Pons (tissue), 1 donor: ENCODE data around the gene CPLX4.
A peak's percentile ranks its signal among the peaks of the same experiment; 100 is the strongest.

ENCODE experiments used
- DNase-seq: peaks from one replicate; pipeline ENCODE4 v3.0.0-alpha.2; 2016; ENCODE audit warnings: low spot score

The CPLX4 gene

DNA sequence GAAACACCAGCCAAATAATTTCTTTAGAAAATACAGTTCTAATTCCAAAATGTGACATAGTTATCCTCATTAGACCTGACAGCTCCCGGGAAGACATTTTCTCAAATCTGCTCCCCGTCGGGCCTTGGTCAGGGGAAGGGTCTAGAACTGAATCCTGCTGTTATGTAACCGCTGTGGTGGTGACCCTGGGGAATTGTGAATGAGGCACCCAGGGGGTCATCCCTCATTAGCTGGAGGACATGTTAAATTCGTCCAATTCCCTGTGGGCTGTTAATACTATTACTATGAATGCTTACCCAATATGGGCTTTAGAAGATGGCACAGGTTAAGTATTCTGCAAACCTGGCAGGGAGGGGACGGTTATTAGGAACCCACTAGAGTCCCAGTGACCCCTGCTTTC lies 11.8 kb downstream of the CPLX4 start:
- no peak for DNase-seq

DNA sequence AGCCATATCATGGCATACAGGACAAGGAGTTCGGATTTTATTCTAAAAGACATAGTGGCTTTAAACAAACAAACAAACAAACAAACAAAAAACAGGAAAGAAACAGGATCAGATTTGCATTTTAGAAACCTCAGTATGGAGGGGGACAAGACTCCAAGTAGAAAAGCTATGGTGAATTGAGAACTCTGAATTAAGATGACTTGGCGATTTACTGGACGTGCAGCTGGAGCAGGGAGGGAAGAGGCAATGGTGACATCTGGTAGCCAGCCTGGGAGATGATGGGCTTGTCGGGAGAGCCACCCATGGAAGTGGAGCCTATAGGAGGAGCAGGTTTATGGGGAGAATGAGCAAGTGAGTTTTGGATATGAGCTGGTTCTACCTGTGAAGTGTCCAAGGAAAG lies 13.2 kb downstream of the CPLX4 start:
- DNase-seq, result no peak

DNA sequence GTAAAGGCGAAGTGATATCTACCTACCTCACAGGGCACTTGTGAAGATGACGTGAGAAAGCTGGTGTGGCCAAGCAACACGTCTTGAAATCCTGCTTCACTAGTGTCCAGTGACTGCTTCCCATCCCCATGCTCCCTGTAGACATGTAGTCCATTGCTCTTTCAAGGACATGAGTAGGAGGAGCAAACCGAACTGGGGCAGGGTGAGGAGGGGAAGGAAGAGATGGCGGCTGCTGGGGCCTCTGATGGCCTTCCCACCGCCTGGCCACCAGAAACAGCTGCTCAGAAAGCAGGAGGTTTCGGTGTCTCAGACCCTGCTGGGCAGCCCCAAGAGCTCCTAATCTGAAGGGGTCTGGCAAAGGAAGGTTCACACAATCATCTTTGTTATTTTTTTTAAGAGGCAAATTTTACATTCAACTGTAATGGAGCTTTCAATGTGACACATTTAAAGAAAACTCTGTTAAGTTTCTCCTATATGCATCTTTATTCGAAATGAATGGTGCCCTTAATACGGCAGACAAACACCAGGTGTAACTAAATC lies 14.7 kb downstream of the CPLX4 start:
- no peak for DNase-seq

DNA sequence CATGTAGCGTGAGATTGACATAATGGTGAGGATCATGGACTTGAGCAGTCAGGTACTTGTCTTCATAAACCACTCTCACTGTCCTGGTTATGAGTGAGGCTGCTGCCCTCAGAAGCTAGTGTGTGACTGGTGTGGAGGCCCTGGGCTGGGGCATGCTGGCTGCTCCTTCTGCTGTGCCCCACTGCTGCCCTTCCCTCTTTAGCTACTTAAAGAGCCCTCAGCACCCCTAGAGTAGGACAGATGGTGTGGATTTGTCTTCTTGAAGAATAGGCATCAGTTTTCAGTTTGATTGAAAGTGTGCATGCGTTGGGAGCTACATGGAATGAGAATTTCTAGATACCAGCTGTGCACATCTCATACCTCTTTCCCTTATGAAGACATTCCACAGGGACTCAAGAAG lies 15.4 kb downstream of the CPLX4 start:
- DNase-seq, result no peak

DNA sequence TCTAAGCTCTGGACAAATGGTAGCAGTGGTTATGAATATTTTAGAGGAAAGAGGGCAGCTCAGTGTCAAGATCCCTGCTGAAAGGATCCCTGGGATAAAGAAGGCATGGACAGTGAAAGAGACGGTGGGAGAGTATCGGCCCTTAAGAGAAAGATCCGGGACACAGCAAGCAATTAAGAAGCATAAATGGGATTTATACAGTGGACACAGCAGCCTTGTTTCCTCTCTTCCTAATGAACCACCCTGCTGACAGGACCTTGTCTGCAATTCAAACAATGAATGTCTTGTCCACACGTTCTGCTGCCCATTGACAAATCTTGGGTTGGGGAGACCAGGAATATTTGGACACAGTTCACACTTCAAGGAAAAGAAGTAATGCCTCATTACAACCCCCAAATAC lies 16.5 kb downstream of the CPLX4 start:
- peak; percentile 35 for DNase-seq

DNA sequence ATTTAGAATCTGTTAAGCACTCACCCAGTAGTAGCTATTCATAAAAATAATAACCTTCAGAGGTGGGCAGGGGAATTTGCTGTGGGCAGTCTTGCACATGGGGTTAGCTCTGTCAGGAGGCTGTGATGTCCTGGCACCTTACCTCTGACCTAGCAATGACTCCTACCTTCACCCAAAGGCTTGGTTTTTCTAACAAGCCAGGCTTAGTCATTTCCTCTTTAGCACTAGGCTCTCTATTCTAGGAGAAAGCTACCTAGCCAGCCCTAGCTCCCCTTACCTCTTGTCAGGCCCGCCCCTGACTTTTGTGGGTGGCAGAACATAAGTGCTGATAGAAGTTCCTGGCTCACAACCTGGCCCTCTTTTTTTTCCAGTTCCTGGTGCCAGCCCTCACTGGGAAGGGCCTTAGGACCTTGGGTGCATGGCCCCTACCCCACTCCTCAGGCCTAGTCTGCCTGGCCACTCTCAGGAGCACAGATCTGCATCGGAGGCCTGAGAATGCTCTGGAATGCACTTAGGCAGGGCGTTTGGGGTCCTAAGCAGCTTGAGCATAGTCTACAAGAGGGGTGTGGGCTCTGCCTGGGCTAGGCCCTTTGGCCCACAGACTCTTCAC lies 17.7 kb downstream of the CPLX4 start:
- no peak for DNase-seq

DNA sequence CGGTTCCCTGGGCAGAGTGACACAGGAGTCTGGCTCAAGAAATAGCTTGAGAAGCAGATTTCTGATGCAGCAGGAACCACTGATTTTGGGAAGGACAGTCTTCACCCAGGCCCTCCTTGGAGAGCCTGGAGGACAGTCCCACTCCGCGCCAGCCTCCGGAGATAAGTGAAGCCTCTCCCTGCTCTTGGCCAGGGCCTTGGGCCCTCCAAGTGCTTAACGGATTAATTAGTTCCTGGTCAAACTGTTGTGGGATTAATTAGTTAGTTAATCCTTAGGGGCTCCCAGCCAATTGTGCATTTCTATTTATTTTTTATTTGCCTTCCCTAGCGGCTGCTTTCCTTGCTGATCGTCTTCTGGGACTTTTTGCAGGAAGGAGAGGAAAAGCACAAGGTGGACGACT lies 19.6 kb downstream of the CPLX4 start:
- no peak for DNase-seq

DNA sequence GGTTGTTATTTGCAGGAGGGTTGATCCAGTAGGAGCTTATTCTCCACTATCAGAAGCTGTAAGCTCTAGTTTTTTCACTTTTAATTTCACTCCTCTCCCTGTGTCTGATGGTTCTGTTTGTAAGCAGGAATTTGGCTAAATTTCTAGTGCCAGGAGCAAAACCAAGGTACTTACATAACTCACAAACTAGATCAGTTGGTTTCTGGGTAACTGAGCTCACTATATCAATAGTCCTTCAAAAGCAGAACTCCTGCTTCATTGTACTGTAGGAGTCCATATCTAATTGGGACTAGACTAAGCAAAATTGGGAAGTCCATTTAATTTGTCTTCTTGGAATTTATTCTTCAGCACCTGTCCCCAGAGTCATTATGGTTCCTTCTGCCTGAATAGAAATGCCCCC lies 25.1 kb downstream of the CPLX4 start:
- DNase-seq, result no peak

DNA sequence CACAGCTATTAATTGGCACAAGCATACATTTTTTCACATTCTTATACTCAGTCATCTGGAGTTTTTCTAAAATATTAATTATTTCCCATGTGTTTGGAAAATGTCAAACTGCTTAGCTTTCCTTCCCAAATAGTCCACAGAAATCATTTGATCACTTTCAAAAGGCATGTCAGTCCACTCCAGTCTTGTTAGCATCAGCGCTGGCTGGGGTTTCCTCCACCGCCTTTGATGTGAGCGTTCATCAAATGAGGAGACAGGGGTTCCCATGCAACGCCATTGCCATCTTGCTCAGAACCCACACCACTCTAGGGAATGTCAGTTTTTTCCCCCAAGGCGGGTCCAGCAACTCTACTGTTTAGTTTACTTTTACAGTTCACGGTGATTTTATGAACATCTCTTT lies 32.1 kb downstream of the CPLX4 start:
- no peak for DNase-seq

DNA sequence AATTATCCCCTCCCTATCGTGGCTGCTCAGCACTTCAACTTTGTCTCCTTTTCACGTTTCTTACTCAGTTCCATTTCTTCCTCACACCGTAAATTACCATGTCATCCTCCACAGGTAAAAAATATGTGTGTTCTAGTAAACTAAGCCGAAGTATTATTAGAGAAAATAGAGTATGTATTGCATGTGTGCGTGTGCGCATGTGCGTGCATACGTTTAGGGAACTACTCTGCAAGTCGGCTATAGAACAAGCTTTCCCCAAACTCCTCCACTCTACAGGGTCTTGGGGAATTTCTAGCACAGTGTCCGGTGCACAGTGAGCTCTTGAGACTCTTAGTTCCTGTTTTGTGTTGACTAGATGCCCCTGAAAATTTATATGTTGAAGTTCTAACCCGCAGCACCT lies 36.1 kb downstream of the CPLX4 start:
- DNase-seq, result no peak

DNA sequence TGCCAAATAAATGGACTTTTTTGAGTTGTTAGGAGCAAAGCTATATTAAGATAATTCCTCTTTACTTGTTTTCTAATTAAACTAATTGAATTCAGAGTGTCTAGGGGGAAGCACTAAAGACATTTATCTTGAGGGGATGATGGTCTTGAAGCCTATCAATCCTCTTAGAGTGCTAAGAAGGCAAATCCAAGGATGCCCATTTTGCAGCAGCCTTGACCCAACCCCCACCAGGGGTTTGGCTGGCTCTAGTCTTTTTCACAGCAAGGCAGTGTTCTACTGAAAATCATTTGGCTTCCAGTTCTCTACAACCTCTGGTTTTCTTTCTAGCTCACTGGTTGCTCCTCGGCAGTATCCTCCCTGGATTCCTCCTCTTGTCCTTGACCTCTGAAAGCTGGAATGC lies 38.7 kb downstream of the CPLX4 start:
- no peak for DNase-seq

DNA sequence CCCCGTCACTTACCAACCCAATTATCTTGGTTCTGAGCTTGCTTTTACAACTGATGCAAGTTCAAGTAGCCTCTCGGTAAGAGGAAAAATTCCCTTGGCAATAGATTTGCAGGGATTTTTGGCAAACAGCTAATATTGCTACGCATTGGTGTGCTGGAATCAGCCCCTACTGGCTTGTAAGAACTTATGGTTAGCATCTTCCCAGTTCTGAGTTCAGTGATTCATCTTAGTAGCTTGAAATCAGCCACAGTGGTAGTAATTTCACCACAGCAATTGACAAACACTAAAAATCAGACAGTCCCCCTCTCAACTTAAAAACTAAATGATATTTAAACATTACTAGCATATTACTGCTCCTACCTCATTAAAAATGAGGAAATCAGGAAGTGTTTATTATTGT lies 39.3 kb downstream of the CPLX4 start:
- DNase-seq, result no peak

DNA sequence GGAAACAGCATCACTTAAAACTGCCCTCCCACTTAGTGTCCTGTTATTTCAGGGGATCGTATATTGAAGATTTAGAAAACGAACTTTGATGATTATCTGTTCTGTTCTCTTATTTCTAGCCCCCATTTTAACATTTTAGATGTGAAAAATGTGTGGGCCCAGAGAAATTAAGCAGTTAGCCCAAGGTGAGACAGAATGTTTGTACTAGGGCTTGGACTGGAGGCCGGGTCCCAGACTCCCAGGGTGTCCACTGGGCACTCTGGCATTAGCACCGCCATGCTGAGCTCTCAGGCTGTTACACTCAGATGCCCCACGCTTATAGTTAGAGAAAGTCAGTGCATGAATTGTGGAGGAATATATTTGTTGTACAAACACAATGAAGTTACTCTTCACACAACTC lies 39.7 kb downstream of the CPLX4 start:
- DNase-seq, result no peak

DNA sequence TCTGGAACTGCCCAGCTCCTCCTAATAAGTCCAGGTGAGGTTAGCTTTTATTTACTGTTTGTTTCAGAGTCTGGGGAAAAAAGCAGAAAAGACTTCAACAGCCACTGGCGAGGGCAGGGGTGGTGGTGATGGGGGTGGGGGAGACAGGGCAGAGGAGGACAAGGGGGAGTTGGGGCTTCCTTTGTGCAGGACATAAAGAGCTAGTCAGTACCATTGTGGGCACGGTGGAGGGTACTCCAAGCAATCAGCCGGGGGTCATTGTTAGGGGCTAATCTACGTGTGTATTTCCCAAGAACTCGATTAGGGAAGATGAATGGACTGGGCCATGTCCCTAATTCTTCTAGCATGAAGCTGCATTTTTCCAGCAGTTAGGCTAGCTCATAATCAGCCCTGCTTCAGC lies 42.4 kb downstream of the CPLX4 start:
- DNase-seq, result no peak

DNA sequence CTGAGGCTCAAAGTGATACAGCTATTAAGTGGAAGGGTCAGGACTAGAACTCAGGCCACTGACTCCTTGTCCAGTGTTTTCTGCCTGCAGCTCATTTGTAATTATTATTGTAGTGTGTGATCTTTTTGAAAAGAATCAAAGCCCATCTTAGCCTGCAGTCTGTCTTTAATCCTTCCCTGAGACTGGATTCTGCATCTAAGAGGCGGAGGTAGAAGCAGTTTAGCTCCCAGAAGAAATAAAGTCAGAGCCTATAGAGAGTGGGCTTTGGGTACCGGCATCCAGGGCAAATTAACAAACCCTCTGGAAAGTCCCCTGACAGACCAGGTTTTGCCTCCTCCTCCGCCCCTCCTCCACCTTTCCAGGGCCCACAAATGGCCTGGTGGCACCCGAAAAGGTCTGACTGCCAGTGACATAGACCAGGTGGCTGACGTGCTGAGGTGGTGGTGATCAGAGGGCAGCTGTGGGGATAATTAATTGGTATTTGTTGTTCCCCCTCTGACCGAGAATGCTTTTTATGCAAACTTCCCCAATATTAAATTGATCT lies 43.0 kb downstream of the CPLX4 start:
- no peak for DNase-seq

DNA sequence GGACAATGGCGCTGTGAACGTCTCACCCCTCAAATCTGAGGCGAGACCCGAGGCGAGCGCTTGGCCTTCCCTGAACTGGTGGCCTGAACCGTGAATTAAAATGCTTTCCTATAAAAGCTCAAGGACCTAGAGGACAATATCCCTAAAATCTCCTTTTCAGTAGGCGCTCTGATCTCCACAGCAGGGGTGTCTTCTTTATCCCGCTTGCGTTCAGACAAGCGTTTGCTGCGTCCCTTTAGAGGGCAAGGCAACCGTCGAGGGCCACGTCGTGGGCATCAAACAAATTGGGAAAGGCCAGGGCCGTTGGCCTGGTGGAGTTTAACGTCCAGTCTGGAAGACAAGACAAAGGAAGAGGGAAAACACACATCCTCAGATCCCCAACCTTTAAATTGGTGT lies 43.9 kb downstream of the CPLX4 start:
- DNase-seq, result no peak

DNA sequence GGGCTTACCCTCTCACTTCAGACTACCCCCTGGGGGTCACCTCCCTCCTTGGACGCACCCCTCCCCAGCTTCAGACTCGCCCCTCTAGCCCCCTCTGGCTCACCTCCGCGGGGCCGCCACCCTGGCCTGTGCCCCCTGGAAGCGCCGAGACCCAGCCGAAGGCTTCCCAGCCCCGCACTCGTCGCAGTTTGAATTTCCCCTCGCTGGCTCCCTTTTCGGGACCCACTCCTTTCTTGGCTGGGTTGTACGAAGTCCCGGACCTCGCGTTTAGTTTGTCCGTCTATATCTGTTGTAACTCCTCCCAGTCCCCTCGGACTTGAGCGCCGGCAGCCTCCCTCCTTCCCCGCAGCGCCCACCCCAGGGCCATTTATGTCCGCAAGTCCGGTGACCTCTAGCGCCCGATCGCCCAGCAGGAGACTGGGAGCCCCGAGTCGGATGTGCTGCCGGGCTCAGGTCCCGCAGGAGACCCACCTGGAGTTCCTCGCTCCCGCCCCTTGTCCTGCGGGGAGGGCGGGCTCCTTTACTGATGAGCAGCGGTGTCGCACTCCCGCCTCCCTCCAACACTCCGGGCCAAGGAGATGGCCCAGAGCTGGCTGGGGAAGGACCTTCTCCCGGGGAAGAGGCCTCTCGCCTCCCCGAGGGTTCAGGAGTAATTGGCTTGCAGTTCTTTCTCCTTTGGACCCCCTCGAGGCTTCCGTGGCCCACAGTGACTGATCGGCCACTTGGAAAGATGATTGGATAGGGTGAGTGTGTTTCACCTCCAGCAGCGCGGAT lies 44.5 kb downstream of the CPLX4 start:
- no peak for DNase-seq

DNA sequence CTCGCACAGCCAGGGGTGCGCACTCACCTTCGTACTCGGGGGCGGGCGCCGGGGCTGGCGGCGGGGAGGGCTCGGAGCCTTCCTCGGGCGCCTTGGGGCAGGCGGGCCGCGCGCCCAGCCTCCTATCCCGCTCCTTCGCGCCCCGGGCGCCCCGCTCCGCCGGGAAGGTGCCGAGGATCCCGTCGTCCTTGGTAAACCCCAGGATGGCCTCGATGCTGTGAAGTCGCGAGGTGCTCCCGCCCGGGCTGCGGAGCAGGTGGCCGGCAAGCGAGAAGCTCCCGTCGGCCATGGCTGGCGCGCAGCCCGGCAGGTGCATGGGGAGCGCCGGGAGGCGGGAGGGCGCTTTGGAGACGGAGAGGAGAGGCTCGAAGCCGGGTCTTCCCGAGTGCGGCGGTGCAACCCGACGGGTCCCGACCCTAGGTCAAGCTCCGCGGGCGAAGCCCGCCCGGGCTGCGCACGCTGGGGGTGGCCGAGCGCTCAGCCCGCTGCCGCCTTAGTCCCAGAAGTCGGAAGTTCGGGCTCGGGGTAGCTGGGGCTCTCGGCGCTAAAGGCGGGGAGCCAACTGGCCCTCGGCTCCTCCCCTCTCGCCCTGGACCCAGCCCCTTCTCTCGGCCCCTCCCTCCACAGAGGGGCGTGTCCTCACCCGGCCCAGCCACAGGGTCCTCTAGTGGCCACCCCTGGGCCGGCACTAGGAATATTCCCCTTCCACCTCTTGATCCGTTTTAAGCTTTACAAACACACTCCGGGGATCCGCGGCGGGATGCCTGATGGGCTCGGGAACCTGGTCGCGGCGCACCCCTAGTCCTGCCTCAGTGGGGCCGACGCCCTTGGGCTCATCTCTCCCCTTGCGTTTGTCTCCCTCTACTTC lies 45.3 kb downstream of the CPLX4 start, which contains the start of gene RAX:
Gene RAX, minus strand, starts transcription at position 564 of the 868 bp plus-strand sequence. Its CDS starts 248 bp downstream, at position 316.
- DNase-seq, result no peak

DNA sequence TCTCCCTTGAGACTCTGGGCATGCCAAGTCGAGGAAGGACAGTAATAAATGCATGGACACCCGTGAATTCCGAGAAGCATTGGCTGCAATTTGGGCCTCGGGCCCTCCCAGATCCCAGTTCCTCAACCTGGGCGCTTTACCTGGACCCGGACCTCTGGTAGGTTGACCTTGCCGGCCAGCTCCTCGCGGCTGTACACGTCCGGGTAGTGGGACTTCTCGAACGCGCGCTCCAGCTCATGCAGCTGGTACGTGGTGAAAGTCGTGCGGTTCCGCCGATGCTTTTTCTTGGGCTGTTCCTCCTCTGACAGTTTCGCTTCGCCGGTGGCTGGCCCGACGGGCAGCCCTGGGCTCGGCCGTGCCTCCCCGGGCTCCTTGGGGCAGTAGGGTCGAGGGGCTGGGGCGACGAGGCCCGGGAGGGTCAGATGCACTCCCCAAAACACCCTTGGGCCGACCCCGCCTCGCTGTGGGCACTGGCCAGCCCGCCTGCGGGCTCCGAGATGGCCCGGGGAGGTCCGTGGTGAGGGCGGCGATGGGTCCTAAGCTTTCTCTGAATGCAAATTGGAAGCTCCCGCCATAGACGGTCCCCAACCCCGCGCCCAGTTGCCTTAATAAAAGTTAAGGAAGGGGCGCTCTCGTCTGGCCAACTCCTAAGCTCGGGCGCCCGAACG lies 46.1 kb downstream of the CPLX4 start:
- no peak for DNase-seq

DNA sequence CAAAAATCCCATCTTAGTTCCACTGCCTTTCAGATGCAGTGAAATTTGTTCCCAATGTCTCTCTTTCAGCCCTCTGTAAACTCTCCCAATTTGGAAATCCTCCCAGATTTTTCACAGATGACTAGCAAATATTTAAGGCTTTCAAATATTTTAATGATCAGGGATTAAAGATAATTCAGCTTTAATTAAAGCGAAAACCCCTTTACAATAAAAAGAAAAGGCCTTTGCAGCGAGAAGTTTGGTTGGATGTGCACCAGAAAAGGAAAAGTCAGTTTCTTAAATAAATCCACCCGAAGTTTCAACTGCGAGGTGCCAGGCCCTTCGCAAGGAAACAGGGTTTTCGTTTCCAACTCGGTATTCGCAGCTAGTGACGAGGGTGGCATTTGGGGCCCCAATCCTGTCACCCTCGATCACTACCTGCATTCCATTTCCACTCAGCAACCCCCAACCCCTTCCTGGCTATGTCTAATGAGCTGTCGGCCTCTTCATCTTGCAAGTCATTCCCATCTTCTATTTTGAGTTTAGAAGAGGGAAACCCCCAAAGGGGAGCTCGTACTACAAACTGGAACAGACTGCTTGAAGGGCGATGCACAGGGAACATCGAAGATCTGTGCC lies 46.7 kb downstream of the CPLX4 start:
- DNase-seq, result no peak

DNA sequence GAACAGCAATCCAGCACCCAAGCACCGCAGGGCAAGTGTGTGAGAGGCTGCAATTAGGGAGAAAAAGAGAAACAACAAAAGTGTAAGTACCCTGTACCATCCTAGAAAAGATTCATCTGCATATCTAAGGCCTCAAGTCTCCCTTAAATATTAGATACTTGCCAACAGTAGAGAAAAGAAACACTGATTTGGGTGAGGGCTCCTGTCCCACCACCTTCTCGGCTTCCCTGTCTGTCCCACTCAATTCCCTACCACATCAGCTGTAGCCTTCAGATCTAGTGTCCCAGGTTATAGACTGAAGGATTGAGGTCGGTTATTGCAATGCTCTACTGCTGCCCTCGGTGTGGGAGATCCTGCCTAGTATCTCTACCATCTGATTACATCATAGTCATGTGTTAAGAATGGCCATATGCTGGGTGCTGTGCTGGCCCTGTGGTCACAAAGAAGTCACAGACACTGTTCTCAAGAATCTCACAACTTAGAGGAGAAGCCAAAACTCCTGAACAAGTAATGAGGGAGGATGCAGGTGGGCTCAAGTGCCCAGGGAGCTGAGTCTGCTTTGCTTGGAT lies 47.7 kb downstream of the CPLX4 start:
- DNase-seq, result no peak
